GM20000 (cell line): ENCODE data around the gene CDK5RAP2.

Source experiments
- DNase-seq: peaks from one replicate; pipeline ENCODE4 v3.0.0; 2012; ENCODE audit warnings: low spot score
- TF ChIP-seq, protein P1 (sequence below): IDR thresholded peaks from 2 replicates; pipeline ENCODE4 v1.5.1; 2012; ENCODE audit warnings: mild to moderate bottlenecking, control low read depth; ENCODE audit errors: extremely low read depth, missing control alignments

Gene CDK5RAP2

DNA sequence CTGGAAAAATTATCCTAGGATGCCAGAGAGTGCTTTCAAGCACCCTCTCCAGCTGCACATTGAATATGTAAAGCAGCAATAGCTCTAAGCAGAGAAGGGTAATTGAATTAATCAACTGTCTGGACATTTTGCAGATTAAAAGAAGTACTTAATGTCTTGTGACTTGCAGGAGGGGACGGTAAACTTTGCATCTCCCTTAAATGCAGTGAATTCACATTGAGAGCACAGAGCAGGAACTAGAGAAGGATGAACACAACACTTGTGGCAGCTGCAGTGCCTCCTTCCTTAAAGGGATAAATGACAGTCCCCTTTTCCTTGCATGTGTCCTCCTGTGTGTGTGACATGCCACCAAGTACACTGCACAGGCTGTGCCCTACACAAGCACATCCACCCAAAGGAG is 7.4 kb upstream of the CDK5RAP2 start:
- TF ChIP-seq, protein P1, sequence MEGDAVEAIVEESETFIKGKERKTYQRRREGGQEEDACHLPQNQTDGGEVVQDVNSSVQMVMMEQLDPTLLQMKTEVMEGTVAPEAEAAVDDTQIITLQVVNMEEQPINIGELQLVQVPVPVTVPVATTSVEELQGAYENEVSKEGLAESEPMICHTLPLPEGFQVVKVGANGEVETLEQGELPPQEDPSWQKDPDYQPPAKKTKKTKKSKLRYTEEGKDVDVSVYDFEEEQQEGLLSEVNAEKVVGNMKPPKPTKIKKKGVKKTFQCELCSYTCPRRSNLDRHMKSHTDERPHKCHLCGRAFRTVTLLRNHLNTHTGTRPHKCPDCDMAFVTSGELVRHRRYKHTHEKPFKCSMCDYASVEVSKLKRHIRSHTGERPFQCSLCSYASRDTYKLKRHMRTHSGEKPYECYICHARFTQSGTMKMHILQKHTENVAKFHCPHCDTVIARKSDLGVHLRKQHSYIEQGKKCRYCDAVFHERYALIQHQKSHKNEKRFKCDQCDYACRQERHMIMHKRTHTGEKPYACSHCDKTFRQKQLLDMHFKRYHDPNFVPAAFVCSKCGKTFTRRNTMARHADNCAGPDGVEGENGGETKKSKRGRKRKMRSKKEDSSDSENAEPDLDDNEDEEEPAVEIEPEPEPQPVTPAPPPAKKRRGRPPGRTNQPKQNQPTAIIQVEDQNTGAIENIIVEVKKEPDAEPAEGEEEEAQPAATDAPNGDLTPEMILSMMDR = no peak
- no peak for DNase-seq

DNA sequence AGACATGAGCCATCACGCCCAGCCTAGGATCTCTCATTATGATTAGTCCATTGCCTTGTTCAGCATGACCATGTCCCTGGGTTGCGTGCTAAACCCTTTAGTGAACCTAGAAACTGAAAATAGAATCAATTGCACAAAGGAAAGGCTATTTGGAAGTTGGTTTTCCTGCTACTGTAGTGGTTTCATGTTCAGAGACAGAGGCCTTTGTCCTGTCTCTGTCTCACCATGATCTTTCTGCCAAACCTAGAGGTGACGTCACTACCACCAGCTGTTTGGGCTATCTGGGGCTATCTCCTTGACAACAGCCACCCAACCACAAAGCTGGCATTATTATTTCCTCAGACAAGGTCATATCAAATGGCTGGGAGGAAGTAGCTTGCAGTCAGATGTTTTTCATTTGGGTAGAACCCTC is 4.0 kb upstream of the CDK5RAP2 start:
- peak; percentile 28 for DNase-seq
- TF ChIP-seq, protein P1 = no peak

DNA sequence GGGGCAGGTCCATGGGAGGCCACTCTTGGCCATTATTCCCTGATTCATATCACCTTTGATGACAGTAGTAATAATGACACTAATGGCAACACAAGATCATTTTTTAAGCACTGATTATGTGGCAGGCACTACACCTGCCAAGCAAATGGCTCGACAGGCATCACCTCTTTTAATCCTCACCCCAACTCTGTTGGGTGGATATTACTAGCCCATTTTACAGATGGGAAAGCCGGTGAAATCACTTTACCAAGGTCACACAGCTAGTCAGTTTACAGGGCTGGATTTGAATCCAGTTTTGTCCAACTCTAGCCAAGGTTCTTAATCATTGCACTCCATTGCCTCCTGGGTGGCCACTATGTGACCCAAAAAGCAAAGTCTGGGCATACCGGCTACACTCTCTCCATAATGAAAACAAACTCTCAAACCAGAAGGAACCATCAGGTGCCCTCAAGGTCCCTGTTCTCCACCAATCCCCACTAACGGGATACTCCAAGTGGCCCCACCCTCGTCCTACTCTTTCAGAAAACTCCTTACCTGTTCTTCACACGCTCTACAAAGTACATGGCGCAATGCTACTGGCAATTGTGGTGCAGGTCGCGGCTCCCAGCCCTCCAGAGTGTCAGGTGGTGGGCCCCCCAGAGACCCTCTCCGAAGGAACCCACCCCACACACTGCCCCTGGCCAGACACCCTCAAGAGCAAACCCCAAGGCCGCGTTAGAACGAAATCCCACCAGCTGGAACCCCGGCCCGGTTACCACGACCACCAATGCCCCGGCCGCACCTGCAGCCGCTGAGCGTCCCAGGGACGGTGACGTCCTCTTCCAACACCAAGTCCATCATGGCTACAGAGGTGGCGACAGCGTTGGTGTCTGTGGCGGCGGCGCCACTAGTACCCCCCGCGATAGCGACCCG is 572 bp downstream of the CDK5RAP2 start:
- TF ChIP-seq, protein P1 = no peak
- peak; percentile 16 for DNase-seq

DNA sequence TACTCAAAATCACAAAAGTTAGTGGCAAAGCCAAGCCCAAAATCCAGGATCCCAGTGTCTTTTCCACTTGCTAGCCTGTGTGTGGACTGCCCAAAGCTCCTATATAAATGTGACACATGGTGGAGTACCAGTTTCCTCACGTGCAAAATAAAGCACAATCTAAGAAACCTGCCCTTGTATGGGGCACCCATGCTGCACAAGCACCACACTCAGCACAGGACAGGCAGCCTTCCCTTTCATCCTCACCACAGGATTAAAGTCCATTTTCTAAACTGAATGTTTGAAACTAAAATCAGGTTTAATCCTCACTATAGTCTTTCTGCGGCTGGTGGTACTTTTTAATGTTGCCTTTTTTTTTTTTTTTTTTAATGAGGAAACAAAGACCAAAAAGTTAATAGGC is 5.5 kb downstream of the CDK5RAP2 start:
- no peak for DNase-seq
- TF ChIP-seq, protein P1 = no peak

DNA sequence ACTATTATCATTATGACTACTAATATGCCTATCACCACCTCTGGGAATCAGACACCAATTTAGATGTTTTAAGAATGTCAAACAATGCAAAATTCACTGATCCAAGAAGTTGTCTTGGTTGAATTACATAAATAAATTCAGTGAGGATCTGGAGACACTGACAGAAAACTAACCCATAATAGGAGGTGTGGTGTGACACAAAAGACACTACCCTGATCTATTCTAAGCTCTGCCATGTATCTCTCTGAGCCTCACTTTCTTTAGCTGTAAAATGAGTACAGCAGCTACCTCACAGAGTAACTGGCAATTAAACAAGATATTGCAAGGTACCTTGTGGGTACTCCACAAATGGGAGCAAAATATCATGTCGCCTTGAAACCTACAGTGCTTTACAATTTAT is 7.5 kb downstream of the CDK5RAP2 start:
- TF ChIP-seq, protein P1 = no peak
- DNase-seq = no peak

DNA sequence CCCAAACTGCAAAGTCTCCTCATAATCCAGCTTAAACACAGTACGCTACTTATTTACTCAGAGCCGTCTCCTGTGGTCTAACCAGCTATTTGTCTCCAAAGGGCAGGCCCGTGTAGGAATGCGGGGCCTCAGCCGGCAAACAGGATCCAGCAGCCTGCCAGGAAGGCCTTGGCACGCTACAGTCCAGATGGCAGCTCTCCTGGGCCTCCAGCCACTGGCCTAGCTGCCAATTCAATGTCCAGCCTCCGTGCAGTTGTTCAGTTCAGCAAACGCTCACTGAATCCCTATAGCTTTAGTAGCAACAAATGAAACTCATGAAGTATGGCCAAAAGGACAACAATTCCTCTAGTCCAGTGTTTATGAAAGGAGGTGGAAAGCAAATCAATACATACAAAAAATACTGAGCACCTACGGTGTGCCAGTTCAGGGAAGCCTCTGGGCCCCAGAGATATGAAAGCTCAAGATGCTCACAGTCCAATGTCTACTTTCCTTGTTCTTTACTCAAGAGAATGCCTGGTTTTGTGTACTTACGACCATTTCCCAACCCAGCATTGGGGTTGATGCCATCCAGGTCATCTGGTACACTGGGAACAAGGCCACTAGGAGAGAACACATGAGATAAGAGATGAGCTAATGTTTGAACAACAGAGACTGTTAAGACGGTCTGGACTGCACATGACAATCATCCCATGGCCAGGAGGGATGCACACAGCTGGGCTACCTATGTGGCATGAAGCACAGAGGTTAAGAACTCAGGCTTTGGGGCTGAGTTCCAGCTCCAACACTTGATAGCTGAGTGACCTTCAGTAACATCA is 8.3 kb downstream of the CDK5RAP2 start:
- TF ChIP-seq, protein P1 = no peak
- no peak for DNase-seq

DNA sequence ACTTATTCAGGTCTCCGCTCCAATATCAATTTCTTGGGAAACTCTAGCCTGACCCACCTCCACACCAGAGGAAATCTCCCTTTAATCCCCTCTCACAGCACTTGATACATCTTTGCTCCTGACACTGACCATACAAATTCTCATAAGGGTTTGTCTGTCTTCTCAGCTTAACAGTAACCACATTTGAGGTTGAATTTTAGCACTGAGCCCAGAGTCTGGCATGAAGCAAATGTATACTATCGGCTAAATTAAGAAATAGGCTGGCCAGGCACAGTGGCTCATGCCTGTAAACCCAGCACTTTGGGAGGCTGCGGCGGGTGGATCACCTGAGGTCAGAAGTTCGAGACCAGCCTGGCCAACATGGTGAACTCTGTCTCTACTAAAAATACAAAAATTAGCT is 9.7 kb downstream of the CDK5RAP2 start:
- DNase-seq = no peak
- TF ChIP-seq, protein P1 = no peak
